Upper lobe of left lung (tissue), 6 donors: Measurements from ENCODE around the gene MAP1LC3C. TPM values are rescaled to one million over a fixed set of nuclear protein-coding genes. Genes with fewer than 3 reads are reported as not detected.

ENCODE experiments used
- ATAC-seq, 2 donors: fragments of 200-7000 bp; cut with Tn5 transposase; one replicate each; pipeline ENCODE4 v1.9.1; 2022; ENCODE audit warnings: mild to moderate bottlenecking in 2 of 2, moderate library complexity in 2 of 2; ENCODE audit not compliant: low FRiP score in 2 of 2
- DNase-seq, 2 donors: peaks; one replicate each; pipeline ENCODE4 v3.0.0-alpha.2; 2019 to 2020
- H3K27ac ChIP-seq, 4 donors: fragments of 200-600 bp; sonication (generic); one replicate each; pipeline ENCODE4 v1.5.1; 2016 to 2019
- H3K27me3 ChIP-seq, 4 donors: fragments of 200-600 bp; sonication (generic); one replicate each; pipeline ENCODE4 v1.5.1; 2017 to 2019
- H3K36me3 ChIP-seq, 4 donors: fragments of 200-600 bp; sonication (generic); one replicate each; pipeline ENCODE4 v1.5.1; 2016 to 2019
- H3K4me1 ChIP-seq, 4 donors: fragments of 200-600 bp; sonication (generic); one replicate each; pipeline ENCODE4 v1.5.1; 2018 to 2019
- H3K4me3 ChIP-seq, 4 donors: fragments of 200-600 bp; sonication (generic); one replicate each; pipeline ENCODE4 v1.5.1; 2017 to 2019; ENCODE audit warnings: mild to moderate bottlenecking in 2 of 4, moderate library complexity in 1 of 4
- H3K9me3 ChIP-seq, 4 donors: fragments of 200-600 bp; sonication (generic); one replicate each; pipeline ENCODE4 v1.5.1; 2018 to 2019
- CTCF ChIP-seq, 6 experiments: fragments of 450-650 bp in 4 of 6; fragments of 200-600 bp in 2 of 6; sonication (generic) in 2 of 6; IDR thresholded peaks; one replicate each; pipeline ENCODE4 v1.5.1; 2016 to 2019; ENCODE audit warnings: antibody characterized with exemption in 6 of 6
- EP300 ChIP-seq, 4 donors: sonication (generic); formaldehyde crosslinking; IDR thresholded peaks; one replicate each; pipeline ENCODE4 v1.5.1; 2017; ENCODE audit warnings: antibody characterized with exemption in 4 of 4, control low read depth in 2 of 4
- POLR2A ChIP-seq, 4 donors: fragments of 450-650 bp; IDR thresholded peaks; one replicate each; pipeline ENCODE4 v1.5.1; 2016 to 2017; ENCODE audit warnings: antibody characterized with exemption in 4 of 4, mild to moderate bottlenecking in 2 of 4
- POLR2AphosphoS5 ChIP-seq, 2 donors: sonication (generic); formaldehyde crosslinking; IDR thresholded peaks; one replicate each; pipeline ENCODE4 v1.5.1; 2017; ENCODE audit warnings: antibody characterized with exemption in 2 of 2
- WGBS, 2 donors: methylation state at CpG; one replicate each; pipeline ENCODE4 v1.1.5; 2017 to 2018; 5-methylcytosine and 5-hydroxymethylcytosine counted together
- total RNA-seq, 6 donors: library from RNA; depleted of rRNA in 4 of 6; stranded (reverse); fragments of >200 nt in 4 of 6; gene quantifications; one replicate each; pipeline versions ENCODE4 v1.1.0 to v1.2.1, GENCODE V29; 2016 to 2021
- donor health status: DM: no; HTN: no; CAD: no; lungs with moderate emphysema.
- donor health status: DM: no; HTN: yes; CAD: no; lungs with severe emphysema.

MAP1LC3C gene
- total RNA-seq, 6 donors from 2014 or later: 1.5 to 9.1 (median 5.6) TPM; not detected in 1

DNA sequence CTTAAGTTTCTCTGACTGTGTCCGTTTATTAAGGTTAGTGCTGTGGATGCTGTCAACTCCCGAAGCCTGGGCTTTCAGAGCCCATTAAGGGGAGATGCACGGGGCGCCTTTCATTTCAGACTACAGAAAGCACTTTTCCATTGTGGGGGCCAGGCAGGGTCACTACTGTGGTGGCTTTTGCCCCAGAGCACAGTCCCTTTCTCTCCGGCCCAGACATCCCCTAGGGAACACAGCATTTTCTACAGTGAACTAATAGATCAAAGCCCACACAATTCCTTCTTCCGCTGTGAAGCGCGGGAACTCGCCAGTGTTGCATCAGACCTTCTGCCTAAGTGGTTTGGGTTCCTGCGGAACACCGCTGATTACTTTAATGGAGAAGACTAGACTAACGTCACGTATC lies 26.8 kb upstream of the MAP1LC3C start:
- Histone ChIP-seq H3K27me3 (no peaks in the 10 kb centered on the region), H3K27ac (no peak overlapping the region), H3K4me1 (no peaks in the 10 kb centered on the region), H3K36me3 (no peaks in the 10 kb centered on the region), H3K9me3 (no peaks in the 10 kb centered on the region), H3K4me3 (no peak overlapping the region)
- TF ChIP-seq POLR2AphosphoS5 (IDR thresholded peaks at IDR 0.05) (no peak), POLR2A (IDR thresholded peaks at IDR 0.05) (no peak), CTCF (IDR thresholded peaks at IDR 0.05) (no peak), EP300 (IDR thresholded peaks at IDR 0.05) (no peak)
- no peak for DNase-seq
- 81 to 84% methylated on average over 13 of the region's 13 CpGs for WGBS, 2 donors
- ATAC-seq: peak in 1 of 2 donors; percentile 46

GRCh38 chr1:242023805-242024204 lies 24.9 kb upstream of the MAP1LC3C start:
- TF ChIP-seq EP300 (IDR thresholded peaks at IDR 0.05) (no peak), POLR2AphosphoS5 (IDR thresholded peaks at IDR 0.05) (no peak), CTCF (IDR thresholded peaks at IDR 0.05) (no peak), POLR2A (IDR thresholded peaks at IDR 0.05) (no peak)
- Histone ChIP-seq H3K36me3 (no peaks in the 10 kb centered on the region), H3K9me3 (no peaks in the 10 kb centered on the region), H3K4me1 (no peaks in the 10 kb centered on the region), H3K4me3 (no peak overlapping the region), H3K27me3 (no peaks in the 10 kb centered on the region), H3K27ac (no peak overlapping the region)
- 72 to 74% methylated on average over 6 of the region's 6 CpGs for WGBS, 2 donors
- DNase-seq (no peak), ATAC-seq (no peak)

DNA sequence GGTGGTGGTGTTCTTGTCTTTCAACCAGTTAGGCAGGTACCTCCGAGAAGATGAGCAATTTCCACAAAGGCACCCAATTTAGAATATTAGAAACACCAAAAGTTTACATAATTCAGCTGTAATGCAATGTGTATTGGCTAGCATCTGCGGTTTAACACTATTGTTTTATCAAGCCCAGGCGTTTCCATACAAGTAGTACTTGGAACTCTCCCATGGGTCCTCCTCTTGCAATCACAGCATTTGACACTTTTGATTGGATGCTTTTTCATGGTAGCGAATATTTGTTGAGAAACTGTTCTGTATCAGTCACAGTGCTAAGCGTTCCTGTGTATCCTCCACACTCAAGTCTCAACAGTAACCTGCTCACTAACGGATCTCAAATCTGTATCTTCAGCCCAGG lies 20.1 kb upstream of the MAP1LC3C start:
- Histone ChIP-seq H3K36me3 (no peaks in the 10 kb centered on the region), H3K27me3 (no peaks in the 10 kb centered on the region), H3K9me3 (no peaks in the 10 kb centered on the region), H3K4me3 (no peak overlapping the region), H3K27ac (no peak overlapping the region), H3K4me1 (no peaks in the 10 kb centered on the region)
- ATAC-seq (no peak), DNase-seq (no peak)
- WGBS, 2 donors: 61 to 67% methylated on average over 6 of the region's 6 CpGs
- TF ChIP-seq CTCF (IDR thresholded peaks at IDR 0.05): no peak
- no peak for TF ChIP-seq POLR2AphosphoS5 (IDR thresholded peaks at IDR 0.05)
- TF ChIP-seq POLR2A (IDR thresholded peaks at IDR 0.05): no peak
- no peak for TF ChIP-seq EP300 (IDR thresholded peaks at IDR 0.05)

- no peaks in the 10 kb centered on the region for H3K36me3 ChIP-seq
- no peaks in the 10 kb centered on the region for H3K4me1 ChIP-seq
- no peaks in the 10 kb centered on the region for H3K9me3 ChIP-seq
- WGBS, 2 donors: 36 to 41% methylated on average over 10 of the region's 10 CpGs
- no peaks in the 10 kb centered on the region for H3K27me3 ChIP-seq
- no peak overlapping the region for H3K4me3 ChIP-seq
- ATAC-seq: peak in 1 of 2 donors; percentile 82
- DNase-seq: peak in 1 of 2 donors; percentile 44
- TF ChIP-seq POLR2AphosphoS5 (IDR thresholded peaks at IDR 0.05) (no peak), CTCF (IDR thresholded peaks at IDR 0.05) (peak; percentile 26 to 53 (median 36)), EP300 (IDR thresholded peaks at IDR 0.05) (no peak), POLR2A (IDR thresholded peaks at IDR 0.05) (no peak)
- no peak overlapping the region for H3K27ac ChIP-seq
Observed at GRCh38 chr1:242017580-242018233, 18.8 kb upstream of the MAP1LC3C start.

GRCh38 chr1:242016479-242016878 lies 17.6 kb upstream of the MAP1LC3C start:
- H3K36me3 ChIP-seq: no peaks in the 10 kb centered on the region
- no peaks in the 10 kb centered on the region for H3K9me3 ChIP-seq
- no peak for DNase-seq
- TF ChIP-seq CTCF (IDR thresholded peaks at IDR 0.05) (no peak), POLR2AphosphoS5 (IDR thresholded peaks at IDR 0.05) (no peak), POLR2A (IDR thresholded peaks at IDR 0.05) (no peak), EP300 (IDR thresholded peaks at IDR 0.05) (no peak)
- no peaks in the 10 kb centered on the region for H3K27me3 ChIP-seq
- no peaks in the 10 kb centered on the region for H3K4me1 ChIP-seq
- no peak overlapping the region for H3K4me3 ChIP-seq
- H3K27ac ChIP-seq: no peak overlapping the region
- ATAC-seq: no peak
